Common myeloid progenitor, CD34-positive (primary cell): ENCODE data around the gene COL4A2.

Experiments used
- CTCF ChIA-PET: fragments of 350-600 bp; sonication (Branson Sonifier 250); formaldehyde crosslinking; loops from one replicate; lab custom pipeline; 2021; ENCODE audit warnings: antibody characterized with exemption; lab: Charles Lee
- POLR2A ChIA-PET: fragments of 350-600 bp; sonication (Branson Sonifier 250); formaldehyde crosslinking; loops from one replicate; lab custom pipeline; 2021; ENCODE audit warnings: antibody characterized with exemption; lab: Charles Lee
- DNase-seq, 3 donors: peaks; one replicate each; pipeline versions ENCODE4 v3.0.0 to v3.0.0-alpha.2; 2013
- H3K27ac ChIP-seq, 2 experiments: 1 replicate in 1 of 2; 2 replicates in 1 of 2; pipeline ENCODE4 v1.7.0; 2013; ENCODE audit warnings: inconsistent platforms in 2 of 2, low read length in 2 of 2, mild to moderate bottlenecking in 2 of 2, low read depth in 1 of 2, moderate library complexity in 1 of 2; ENCODE audit not compliant: severe bottlenecking in 2 of 2, insufficient read depth in 1 of 2, poor library complexity in 1 of 2
- H3K27me3 ChIP-seq, 5 experiments: replicated peaks in 2 of 5; 1 replicate in 3 of 5; 2 replicates in 2 of 5; pipeline versions ENCODE4 v1.6.1 to v1.7.0; 2013; ENCODE audit warnings: low read length in 4 of 5, mild to moderate bottlenecking in 2 of 5, moderate library complexity in 2 of 5, inconsistent platforms in 1 of 5; ENCODE audit not compliant: insufficient read depth in 5 of 5, control insufficient read depth in 4 of 5
- H3K36me3 ChIP-seq, 4 experiments: 1 replicate in 2 of 4; 2 replicates in 2 of 4; pipeline versions ENCODE4 v1.6.1 to v1.7.0; 2013; ENCODE audit warnings: low read length in 3 of 4, control low read depth in 1 of 4, mild to moderate bottlenecking in 1 of 4; ENCODE audit not compliant: control insufficient read depth in 4 of 4, insufficient read depth in 4 of 4
- H3K4me1 ChIP-seq, 4 experiments: 1 replicate in 3 of 4; 2 replicates in 1 of 4; pipeline versions ENCODE4 v1.6.1 to v1.7.1; 2013; ENCODE audit warnings: low read length in 3 of 4, mild to moderate bottlenecking in 3 of 4, control low read depth in 1 of 4, inconsistent platforms in 1 of 4, moderate library complexity in 1 of 4; ENCODE audit not compliant: control insufficient read depth in 4 of 4, insufficient read depth in 4 of 4; ENCODE audit errors: control extremely low read depth in 1 of 4
- H3K4me3 ChIP-seq, 7 experiments: 1 replicate in 4 of 7; 2 replicates in 3 of 7; pipeline versions ENCODE4 v1.5.1 to v1.7.0; 2013; ENCODE audit warnings: mild to moderate bottlenecking in 7 of 7, low read length in 6 of 7, moderate library complexity in 6 of 7, inconsistent platforms in 2 of 7, low read depth in 2 of 7, control low read depth in 1 of 7; ENCODE audit not compliant: insufficient read depth in 4 of 7, control insufficient read depth in 1 of 7; ENCODE audit errors: extremely low read depth in 1 of 7
- H3K9me3 ChIP-seq, 5 experiments: 1 replicate in 4 of 5; 2 replicates in 1 of 5; pipeline versions ENCODE4 v1.6.1 to v1.7.1; 2013; ENCODE audit warnings: low read length in 4 of 5, mild to moderate bottlenecking in 2 of 5, inconsistent platforms in 1 of 5, low read depth in 1 of 5, moderate library complexity in 1 of 5; ENCODE audit not compliant: control insufficient read depth in 4 of 5, insufficient read depth in 2 of 5; ENCODE audit errors: control extremely low read depth in 1 of 5
- WGBS: methylation state at CpG from one replicate; pipeline ENCODE4 v1.1.5; 2013; ENCODE audit not compliant: insufficient coverage; 5-methylcytosine and 5-hydroxymethylcytosine counted together

The COL4A2 gene

DNA sequence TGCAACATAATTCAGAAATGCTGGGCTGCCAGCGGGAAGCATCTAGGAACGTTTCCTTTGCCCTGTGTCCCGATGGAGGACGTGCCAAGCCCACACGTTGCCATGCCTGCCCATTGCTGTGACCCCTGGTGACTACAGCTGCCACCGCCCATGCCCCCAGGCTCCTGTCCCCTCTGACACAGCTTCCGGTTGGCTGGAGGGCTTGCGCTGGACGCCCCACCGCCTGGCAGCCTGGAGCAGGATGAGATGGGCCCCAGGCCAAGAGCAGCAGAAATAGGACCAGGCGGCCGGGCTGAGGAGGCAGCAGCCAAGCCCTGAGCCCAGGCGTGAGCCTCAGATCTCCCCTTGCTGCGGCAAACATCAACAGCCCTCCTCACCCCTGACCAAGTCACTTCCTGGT, 125.9 kb downstream of the COL4A2 start:
- Histone ChIP-seq H3K4me3 (no peak overlapping the region), H3K27me3 (peaks cover 4 to 92% (median 36%) of the 10 kb centered on the region in 5 experiments), H3K27ac (no peak overlapping the region), H3K9me3 (no peaks in the 10 kb centered on the region), H3K4me1 (no peaks in the 10 kb centered on the region), H3K36me3 (no peaks in the 10 kb centered on the region)
- DNase-seq, result no peak
- ChIA-PET CTCF (no interaction called here), POLR2A (no interaction called here)
- WGBS, result 91% methylated on average over 13 of the region's 14 CpGs

- H3K27ac ChIP-seq, result no peak overlapping the region
These were observed 127.5 kb downstream of the COL4A2 start for GRCh38 chr13:110434629-110435028.

DNA sequence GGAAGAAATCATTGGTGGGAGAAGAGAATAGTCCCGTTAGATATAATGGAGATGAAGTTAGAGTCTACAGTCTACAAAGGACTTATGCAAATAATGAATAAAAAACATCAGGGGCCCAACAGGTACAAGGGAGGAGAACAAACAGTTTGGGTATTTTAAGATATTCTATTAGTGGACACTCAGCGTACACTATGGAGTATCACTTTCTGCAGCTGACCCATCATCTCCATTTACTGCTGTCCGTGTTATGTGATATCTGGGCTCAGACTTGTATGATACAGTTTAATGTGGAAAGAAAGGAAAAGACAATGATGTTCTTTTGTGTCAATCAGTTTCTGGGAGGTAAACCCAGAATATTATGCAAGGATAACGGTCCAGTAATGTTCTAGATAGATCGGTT, 128.2 kb downstream of the COL4A2 start:
- ChIA-PET POLR2A (no interaction called here), CTCF (no interaction called here)
- no peaks in the 10 kb centered on the region for H3K4me1 ChIP-seq
- H3K36me3 ChIP-seq, result no peaks in the 10 kb centered on the region
- 100% methylated on average over 2 of the region's 5 CpGs for WGBS
- no peaks in the 10 kb centered on the region for H3K9me3 ChIP-seq
- no peak overlapping the region for H3K4me3 ChIP-seq
- H3K27me3 ChIP-seq, result peaks cover 4 to 92% (median 29%) of the 10 kb centered on the region in 5 experiments
- no peak overlapping the region for H3K27ac ChIP-seq
- no peak for DNase-seq

More at GRCh38 chr13:110434629-110435028, 127.5 kb downstream of the COL4A2 start:
- H3K36me3 ChIP-seq, result no peaks in the 10 kb centered on the region
- H3K4me3 ChIP-seq, result no peak overlapping the region
- peaks cover 4 to 92% (median 30%) of the 10 kb centered on the region in 5 experiments for H3K27me3 ChIP-seq
- CTCF ChIA-PET, result no interaction called here
- POLR2A ChIA-PET, result no interaction called here
- DNase-seq, result no peak
- WGBS, result 96% methylated on average over 9 of the region's 9 CpGs
- H3K4me1 ChIP-seq, result no peaks in the 10 kb centered on the region
- no peaks in the 10 kb centered on the region for H3K9me3 ChIP-seq

DNA sequence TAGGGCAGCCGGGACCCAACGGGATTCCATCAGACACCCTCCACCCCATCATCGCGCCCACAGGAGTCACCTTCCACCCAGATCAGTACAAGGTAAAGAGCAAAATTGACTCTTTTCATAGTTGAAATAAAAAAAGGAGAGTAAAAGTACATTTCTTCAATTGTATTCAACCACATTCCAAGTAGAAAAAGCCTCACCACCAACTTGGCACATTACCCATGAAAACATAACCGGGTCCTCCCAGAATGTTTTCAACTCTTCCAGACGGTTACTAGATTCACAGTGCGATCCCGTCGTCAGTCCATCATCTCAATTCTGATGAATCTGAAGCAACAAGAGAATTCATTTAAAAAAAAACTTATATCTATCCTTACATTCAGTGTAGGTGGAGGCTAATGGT, 129.2 kb downstream of the COL4A2 start:
- H3K27ac ChIP-seq, result no peak overlapping the region
- DNase-seq, result no peak
- POLR2A ChIA-PET, result no interaction called here
- H3K4me1 ChIP-seq, result no peaks in the 10 kb centered on the region
- H3K4me3 ChIP-seq, result no peak overlapping the region
- WGBS, result 100% methylated on average over 5 of the region's 9 CpGs
- H3K9me3 ChIP-seq, result no peaks in the 10 kb centered on the region
- H3K27me3 ChIP-seq, result peaks cover 4 to 90% (median 29%) of the 10 kb centered on the region in 5 experiments
- CTCF ChIA-PET, result no interaction called here
- H3K36me3 ChIP-seq, result no peaks in the 10 kb centered on the region

- Histone ChIP-seq H3K9me3 (no peaks in the 10 kb centered on the region), H3K36me3 (no peaks in the 10 kb centered on the region), H3K4me3 (no peak overlapping the region), H3K27me3 (peaks cover 4 to 88% (median 24%) of the 10 kb centered on the region in 5 experiments), H3K4me1 (no peaks in the 10 kb centered on the region), H3K27ac (no peak overlapping the region)
- no peak for DNase-seq
- 88% methylated on average over 16 of the region's 16 CpGs for WGBS
- ChIA-PET POLR2A (no interaction called here), CTCF (no interaction called here)
These were observed 129.8 kb downstream of the COL4A2 start for GRCh38 chr13:110436786-110437370.

DNA sequence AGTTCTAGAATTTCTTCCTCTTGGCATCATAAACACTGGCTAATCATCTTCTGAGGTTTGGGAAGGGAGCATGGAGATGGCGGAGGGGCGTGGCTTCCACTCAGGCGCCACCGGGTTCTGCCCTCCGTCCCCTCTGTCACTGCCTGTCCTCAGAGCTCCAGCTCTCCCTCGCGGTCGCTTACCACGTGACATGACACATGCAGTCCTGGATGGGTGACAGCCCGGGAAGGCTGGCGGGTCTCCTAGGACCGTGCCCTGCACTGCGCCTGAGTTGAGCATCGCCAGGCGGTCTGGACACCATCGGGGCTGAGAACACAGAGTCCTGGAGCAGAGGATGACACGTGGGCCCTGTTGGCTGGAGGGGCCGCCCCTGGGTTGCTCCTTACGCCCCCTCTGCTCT, 131.1 kb downstream of the COL4A2 start:
- Histone ChIP-seq H3K4me1 (no peaks in the 10 kb centered on the region), H3K27me3 (peaks cover 4 to 85% (median 21%) of the 10 kb centered on the region in 5 experiments), H3K9me3 (no peaks in the 10 kb centered on the region), H3K4me3 (no peak overlapping the region), H3K36me3 (no peaks in the 10 kb centered on the region), H3K27ac (no peak overlapping the region)
- 90% methylated on average over 16 of the region's 19 CpGs for WGBS
- no peak for DNase-seq
- ChIA-PET POLR2A (no interaction called here), CTCF (no interaction called here)

- Histone ChIP-seq H3K4me1 (no peaks in the 10 kb centered on the region), H3K36me3 (no peaks in the 10 kb centered on the region), H3K27me3 (peaks cover 2 to 86% (median 22%) of the 10 kb centered on the region in 5 experiments), H3K9me3 (no peaks in the 10 kb centered on the region), H3K27ac (no peak overlapping the region), H3K4me3 (no peak overlapping the region)
- DNase-seq, result no peak
- 95% methylated on average over 14 of the region's 16 CpGs for WGBS
- ChIA-PET POLR2A (no interaction called here), CTCF (interaction anchor here (0.9 kb wide), 1 partner anchor 8 kb away, joined by 3 read pairs; no protein-coding TSS in a partner anchor)
These were observed 131.7 kb downstream of the COL4A2 start for GRCh38 chr13:110438776-110439175.
